Stimulated activated CD4-positive, alpha-beta T cell treated with anti-CD3 and anti-CD28 coated beads, Interleukin-4, amount 100 ng/mL, for 24 hours (primary cell): ENCODE results near the gene WDHD1.
"Not testable (repeated sequence)": the region's sequence is repeated elsewhere in the genome, so short reads cannot be mapped to it uniquely, and the experiment has no call there.

Experiments used
- DNase-seq: peaks from one replicate; pipeline ENCODE4 v3.0.0-alpha.2; 2020

WDHD1 gene

DNA sequence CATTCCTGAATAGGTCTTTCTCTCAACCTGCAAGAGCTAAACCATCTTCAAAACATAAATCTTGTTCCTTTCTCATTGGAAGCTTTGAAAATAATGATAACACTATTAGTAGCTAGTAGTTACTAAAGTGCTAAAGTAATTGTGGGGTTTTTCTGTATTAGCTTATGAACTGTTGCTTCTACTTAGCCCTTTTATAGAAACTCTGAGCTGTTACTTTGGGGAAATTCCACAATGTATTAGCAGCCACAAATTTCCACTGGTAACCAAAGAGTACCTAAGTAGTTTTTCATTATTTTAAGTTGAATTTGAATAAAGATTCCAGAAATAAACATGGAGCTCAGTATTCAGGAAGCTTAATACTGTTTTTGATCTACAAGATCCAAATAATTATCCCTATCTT lies 18.2 kb upstream of the WDHD1 start:
- no peak for DNase-seq

- DNase-seq, result no peak
These were observed 16.6 kb upstream of the WDHD1 start for GRCh38 chr14:55043528-55043927.

- DNase-seq, result no peak
These were observed 11.8 kb upstream of the WDHD1 start for GRCh38 chr14:55038708-55039107.

DNA sequence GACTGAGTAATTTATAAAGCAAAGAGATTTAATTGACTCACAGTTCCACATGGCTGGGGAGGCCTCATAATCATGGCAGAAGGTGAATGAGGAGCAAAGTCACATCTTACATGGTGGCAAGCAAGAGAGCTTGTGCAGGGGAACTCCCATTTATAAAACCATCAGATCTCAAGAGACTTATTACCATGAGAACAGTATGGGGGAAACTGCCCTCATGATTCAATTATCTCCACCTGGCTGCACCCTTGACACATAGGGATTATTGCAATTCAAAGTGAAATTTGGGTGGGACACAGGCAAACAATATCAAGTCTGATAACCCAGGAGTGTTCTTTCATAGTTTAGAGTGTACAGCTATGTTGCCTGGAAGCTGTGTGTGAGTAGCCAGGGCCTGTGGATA lies 11.1 kb upstream of the WDHD1 start:
- not testable (repeated sequence) for DNase-seq

- no peak for DNase-seq
These were observed 4.3 kb upstream of the WDHD1 start for GRCh38 chr14:55031190-55031589.

DNA sequence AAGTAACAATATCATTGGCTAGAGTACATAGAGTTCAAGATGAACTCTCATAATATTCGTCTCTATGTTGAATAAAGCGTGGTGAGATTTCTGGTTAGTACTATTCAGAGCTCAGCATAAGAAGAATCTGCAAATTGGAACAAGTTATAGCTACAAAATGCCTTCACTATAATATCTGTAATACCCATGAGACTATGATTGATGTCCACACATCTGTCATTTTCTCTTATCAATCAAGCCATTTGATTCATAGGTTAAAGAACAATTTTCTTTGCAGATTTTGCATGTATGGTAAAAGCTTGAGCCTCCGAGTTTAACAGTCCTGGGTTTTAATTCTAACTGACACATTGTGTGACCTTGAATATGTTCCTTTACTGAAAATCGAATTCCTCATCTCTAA lies 1.6 kb upstream of the WDHD1 start:
- DNase-seq, result no peak

DNA sequence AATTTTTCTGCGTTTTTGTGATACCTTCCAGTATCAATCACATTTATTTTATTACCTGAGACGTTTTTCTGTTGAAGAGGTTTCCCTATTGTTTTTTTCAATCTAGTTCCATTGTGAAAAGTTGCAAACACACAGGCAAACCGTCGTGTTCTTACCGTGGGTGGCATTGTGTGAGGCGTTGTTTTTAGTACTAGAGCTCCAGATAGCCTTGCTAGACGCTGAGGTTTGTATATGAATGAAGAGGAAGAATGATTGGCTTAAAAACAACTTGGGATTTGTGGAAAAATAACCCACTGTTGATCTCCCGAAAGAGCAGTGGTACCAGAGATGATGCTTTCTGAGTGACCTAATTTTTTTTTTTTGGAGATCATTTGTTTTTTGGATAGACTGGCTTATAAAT lies 1.2 kb upstream of the WDHD1 start:
- no peak for DNase-seq

- no peak for DNase-seq
These were observed 482 bp downstream of the WDHD1 start for GRCh38 chr14:55026441-55026792.

- DNase-seq, result no peak
These were observed 951 bp downstream of the WDHD1 start for GRCh38 chr14:55025948-55026347.

GRCh38 chr14:55024365-55024764 lies 2.5 kb downstream of the WDHD1 start:
- DNase-seq, result not testable (repeated sequence)

DNA sequence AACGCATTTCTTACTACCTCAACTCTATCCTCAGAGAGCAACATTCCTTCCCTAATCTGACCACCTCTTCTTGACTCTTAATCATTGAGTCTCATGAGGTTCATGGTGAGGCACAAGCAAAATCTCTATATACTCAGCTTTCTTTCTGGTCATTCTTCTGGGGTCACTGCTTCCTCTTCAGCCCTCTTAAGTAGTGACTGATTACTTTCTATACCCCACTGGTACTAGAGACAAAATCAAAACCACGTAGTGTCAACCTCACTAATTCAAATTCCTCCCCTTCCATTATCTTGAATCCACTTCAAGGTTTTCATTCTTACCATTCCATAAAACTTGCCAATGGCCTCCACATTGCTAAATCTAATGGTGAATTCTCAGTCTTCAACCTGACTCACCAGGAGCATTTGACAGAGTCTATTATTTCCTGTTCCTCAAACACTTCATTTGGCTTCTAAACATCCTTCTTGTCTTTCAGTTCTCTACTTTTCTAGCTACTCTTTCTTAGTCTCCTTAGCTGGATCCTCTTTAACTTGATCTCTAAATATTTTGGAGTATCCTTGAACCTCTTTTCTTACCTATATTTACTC lies 6.8 kb downstream of the WDHD1 start:
- no peak for DNase-seq

- DNase-seq, result no peak
These were observed 11.9 kb downstream of the WDHD1 start for GRCh38 chr14:55015006-55015405.

GRCh38 chr14:55005071-55005470 lies 21.8 kb downstream of the WDHD1 start:
- no peak for DNase-seq

GRCh38 chr14:55000381-55000780 lies 26.5 kb downstream of the WDHD1 start:
- no peak for DNase-seq

GRCh38 chr14:54985156-54985555 lies 41.7 kb downstream of the WDHD1 start:
- DNase-seq, result no peak

GRCh38 chr14:54981698-54982097 lies 45.2 kb downstream of the WDHD1 start:
- no peak for DNase-seq

GRCh38 chr14:54979039-54979438 lies 47.9 kb downstream of the WDHD1 start:
- no peak for DNase-seq

DNA sequence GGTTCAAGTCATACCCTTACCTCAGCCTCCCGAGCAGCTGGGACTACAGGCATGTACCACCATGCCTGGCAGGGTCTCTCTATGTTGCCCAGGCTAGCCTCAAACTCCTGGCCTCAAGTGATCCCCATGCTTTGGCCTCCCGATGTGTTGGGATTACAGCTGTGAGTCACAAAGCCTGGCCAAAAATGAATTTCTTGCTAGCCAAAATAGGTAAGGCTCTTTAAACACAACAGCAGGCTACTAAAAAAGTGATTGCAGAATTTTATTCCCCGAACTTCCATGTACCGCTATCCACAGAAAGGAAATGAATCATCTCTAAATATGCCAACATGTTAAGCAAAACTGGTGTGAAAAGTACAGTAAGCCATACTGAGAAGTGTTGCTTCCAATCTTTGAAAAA lies 50.6 kb downstream of the WDHD1 start:
- DNase-seq, result no peak

- no peak for DNase-seq
These were observed 51.0 kb downstream of the WDHD1 start for GRCh38 chr14:54975856-54976255.

- DNase-seq, result no peak
These were observed 52.0 kb downstream of the WDHD1 start for GRCh38 chr14:54974788-54975414.

DNA sequence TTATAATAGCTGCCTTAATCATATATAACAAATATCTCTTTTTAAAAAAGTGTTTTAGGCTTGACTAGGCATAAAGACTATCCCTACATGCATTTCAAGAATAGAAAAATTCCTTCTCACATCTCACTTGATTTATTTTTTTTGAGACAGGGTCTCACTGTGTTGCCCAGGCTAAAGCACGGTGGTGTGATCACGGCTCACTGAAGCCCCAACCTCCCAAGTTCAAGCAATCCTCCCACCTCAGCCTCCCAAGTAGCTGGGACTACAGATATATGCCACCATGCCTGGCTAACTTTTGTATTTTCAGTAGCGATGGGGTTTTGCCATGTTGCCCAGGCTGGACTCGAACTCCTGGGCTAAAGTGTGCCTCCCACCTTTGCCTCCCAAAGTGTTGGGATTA lies 59.4 kb downstream of the WDHD1 start:
- DNase-seq, result no peak

DNA sequence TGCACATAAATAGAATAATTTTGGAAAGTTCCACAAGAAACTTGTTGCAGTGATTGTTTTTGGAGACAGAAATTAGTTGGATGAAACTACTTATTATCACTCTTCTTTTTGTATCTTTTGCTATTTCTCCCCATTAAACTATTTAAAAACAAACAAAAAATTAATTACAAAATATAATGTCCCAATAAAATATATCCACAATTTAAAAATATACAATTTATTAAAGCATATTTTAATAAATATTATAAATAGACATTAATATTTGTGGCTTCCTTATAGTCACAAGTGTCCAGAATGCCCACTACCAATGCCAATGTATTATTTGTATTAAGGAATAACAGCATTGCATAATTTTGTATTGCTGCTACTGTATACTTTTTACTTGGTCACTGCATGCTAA lies 71.8 kb downstream of the WDHD1 start:
- DNase-seq, result no peak

GRCh38 chr14:54953609-54954008 lies 73.3 kb downstream of the WDHD1 start:
- not testable (repeated sequence) for DNase-seq

DNA sequence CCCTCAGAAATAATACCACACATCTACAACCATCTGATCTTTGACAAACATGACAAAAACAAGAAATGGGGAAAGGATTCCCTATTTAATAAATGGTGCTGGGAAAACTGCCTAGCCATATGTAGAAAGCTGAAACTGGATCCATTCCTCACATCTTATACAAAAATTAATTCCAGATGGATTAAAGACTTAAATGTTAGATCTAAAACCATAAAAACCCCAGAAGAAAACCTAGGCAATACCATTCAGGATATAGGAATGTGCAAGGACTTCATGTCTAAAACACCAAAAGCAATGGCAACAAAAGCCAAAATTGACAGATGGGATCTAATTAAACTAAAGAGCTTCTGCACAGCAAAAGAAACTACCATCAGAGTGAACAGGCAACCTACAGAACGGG lies 74.1 kb downstream of the WDHD1 start:
- not testable (repeated sequence) for DNase-seq

- no peak for DNase-seq
These were observed 79.7 kb downstream of the WDHD1 start for GRCh38 chr14:54947230-54947629.
